Transverse colon (tissue), 4 donors: ENCODE data around the gene TTC31. TPM values are rescaled to one million over a fixed set of nuclear protein-coding genes. Genes with fewer than 3 reads are reported as not detected.
"Not testable (repeated sequence)": the region's sequence is repeated elsewhere in the genome, so short reads cannot be mapped to it uniquely, and the experiment has no call there.

Source experiments
- DNase-seq: peaks from one replicate; pipeline ENCODE4 v3.0.0-alpha.2; 2019
- H3K27ac ChIP-seq, 4 donors: fragments of 200-600 bp; sonication (generic); 2 replicates each; pipeline ENCODE4 v1.5.1; 2016 to 2018; ENCODE audit warnings: inconsistent platforms in 4 of 4
- H3K27me3 ChIP-seq: fragments of 200-600 bp; sonication (generic); 2 replicates; pipeline ENCODE4 v1.5.1; 2017; ENCODE audit warnings: inconsistent platforms
- H3K36me3 ChIP-seq, 4 donors: fragments of 200-600 bp; sonication (generic); 2 replicates each; pipeline ENCODE4 v1.5.1; 2017 to 2019; ENCODE audit warnings: inconsistent platforms in 4 of 4
- H3K4me1 ChIP-seq, 4 donors: fragments of 200-600 bp; sonication (generic); 2 replicates each; pipeline ENCODE4 v1.5.1; 2017 to 2020; ENCODE audit warnings: inconsistent platforms in 4 of 4
- H3K4me3 ChIP-seq, 4 donors: fragments of 200-600 bp; sonication (generic); 1 replicate in 1 of 4; 2 replicates in 3 of 4; pipeline versions ENCODE4 v1.5.1 to v1.6.1; 2017 to 2019; ENCODE audit warnings: inconsistent platforms in 4 of 4
- H3K9me3 ChIP-seq, 2 donors: fragments of 200-600 bp; sonication (generic); 2 replicates each; pipeline ENCODE4 v1.5.1; 2017 to 2019; ENCODE audit warnings: inconsistent platforms in 2 of 2
- EP300 ChIP-seq: sonication (generic); formaldehyde crosslinking; IDR thresholded peaks from one replicate; pipeline ENCODE4 v1.6.1; 2017; ENCODE audit warnings: antibody characterized with exemption, low read depth
- POLR2A ChIP-seq: fragments of 450-650 bp; IDR thresholded peaks from one replicate; pipeline ENCODE4 v1.6.1; 2016; ENCODE audit warnings: antibody characterized with exemption, mild to moderate bottlenecking, moderate library complexity
- POLR2AphosphoS5 ChIP-seq, 3 donors: sonication (generic); formaldehyde crosslinking; IDR thresholded peaks; one replicate each; pipeline ENCODE4 v1.6.1; 2016; ENCODE audit warnings: antibody characterized with exemption in 3 of 3
- whole genome bisulfite sequencing, 2 donors: methylation state at CpG; one replicate each; pipeline ENCODE4 v1.1.5; 2018; ENCODE audit warnings: low coverage in 1 of 2; 5-methylcytosine and 5-hydroxymethylcytosine counted together
- in situ Hi-C, 4 donors: fragments of 200-750 bp; cut with MboI; loops; one replicate each; pipeline versions ENCODE4 v1.15.0 to v1.15.1; 2017; ENCODE audit warnings: low sequenced_read_pairs in 3 of 4, low pct_ligation_motif_present in 1 of 4, low pct_unique_long_range_greater_than_20kb in 1 of 4
- intact Hi-C: fragments of 100-400 bp; cut with DNase I; formaldehyde crosslinking; loops from one replicate; pipeline ENCODE4 v1.15.1; 2023; ENCODE audit warnings: low total_unique reads
- total RNA-seq, 4 donors: library from RNA; depleted of rRNA; stranded (reverse); fragments of >200 nt; gene quantifications; one replicate each; pipeline ENCODE4 v1.1.0, GENCODE V29; 2016
- TF ChIP-seq, protein P1 (sequence below), 5 experiments: fragments of 200-600 bp in 3 of 5; fragments of 450-650 bp in 2 of 5; sonication (generic) in 3 of 5; IDR thresholded peaks; 1 replicate in 2 of 5; 2 replicates in 3 of 5; pipeline ENCODE4 v1.5.1; 2016 to 2017; ENCODE audit warnings: antibody characterized with exemption in 5 of 5, inconsistent platforms in 3 of 5, mild to moderate bottlenecking in 2 of 5, moderate library complexity in 1 of 5

The TTC31 gene
- total RNA-seq, 4 donors from 2014 or later = 16.9 to 36.0 (median 32.0) TPM

DNA sequence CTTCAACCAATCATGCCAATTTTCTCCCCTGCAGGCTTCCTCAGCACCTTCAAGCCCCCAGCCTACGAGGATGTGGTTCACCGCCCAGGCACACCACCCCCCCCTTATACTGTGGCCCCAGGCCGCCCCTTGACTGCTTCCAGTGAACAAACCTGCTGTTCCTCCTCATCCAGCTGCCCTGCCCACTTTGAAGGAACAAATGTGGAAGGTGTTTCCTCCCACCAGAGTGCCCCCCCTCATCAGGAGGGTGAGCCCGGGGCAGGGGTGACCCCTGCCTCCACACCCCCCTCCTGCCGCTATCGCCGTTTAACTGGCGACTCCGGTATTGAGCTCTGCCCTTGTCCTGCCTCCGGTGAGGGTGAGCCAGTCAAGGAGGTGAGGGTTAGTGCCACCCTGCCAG, 22.7 kb upstream of the TTC31 start:
- peaks cover 30 to 42% (median 35%) of the 10 kb centered on the region in 4 donors for H3K4me1 ChIP-seq
- DNase-seq, H3K27me3 ChIP-seq, in situ Hi-C loops, H3K4me3 ChIP-seq, H3K9me3 ChIP-seq, H3K27ac ChIP-seq, H3K36me3 ChIP-seq, intact Hi-C loops: not testable (repeated sequence)
- 72% methylated on average over 10 of the region's 10 CpGs; no CpG with 5 or more reads in 1 of the 2 donors for whole genome bisulfite sequencing, 2 donors

DNA sequence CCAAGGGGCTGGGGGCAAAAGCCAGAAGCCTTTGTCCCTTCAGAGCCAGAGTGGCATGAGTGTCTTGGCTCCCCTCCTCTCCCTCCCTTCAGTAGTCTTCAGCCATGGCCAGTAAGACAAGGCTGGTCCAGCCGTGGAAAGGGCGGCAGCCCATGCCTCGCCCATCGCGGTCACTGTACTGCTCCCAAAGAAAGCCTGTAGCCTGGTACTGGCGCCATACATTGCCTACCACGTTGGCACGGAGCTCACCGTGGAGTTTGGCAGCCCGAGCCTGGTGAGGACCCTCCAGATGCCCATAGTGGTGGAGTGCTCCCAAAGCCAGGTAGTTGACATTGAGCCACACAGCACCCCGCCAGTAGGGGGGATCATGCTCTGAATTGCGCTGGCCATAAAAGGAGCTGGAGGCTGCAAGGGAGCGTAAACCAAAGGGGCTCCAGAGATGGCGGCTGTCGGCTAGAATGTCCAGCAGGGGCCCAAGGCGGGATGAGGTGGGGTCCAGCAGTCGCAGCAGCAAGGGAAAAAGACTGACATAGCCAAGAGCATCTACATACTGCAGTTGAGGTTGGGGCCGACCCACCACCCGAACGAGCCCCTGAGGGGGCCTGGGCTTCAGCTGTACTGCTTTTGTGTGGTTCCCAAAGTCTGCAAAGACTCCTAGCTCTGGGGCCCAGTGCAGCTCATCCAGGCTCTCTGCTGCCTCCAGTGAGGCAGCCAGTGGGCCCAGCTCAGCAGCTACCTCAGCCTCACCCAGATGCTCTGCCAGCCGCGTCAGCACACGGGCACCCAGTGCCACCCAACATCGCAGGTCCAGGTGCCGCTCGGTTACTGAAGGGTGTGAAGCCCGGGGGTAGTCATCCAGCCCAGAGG, 21.5 kb upstream of the TTC31 start:
- Histone ChIP-seq H3K36me3 (no peaks in the 10 kb centered on the region), H3K4me3 (no peak overlapping the region), H3K27ac (no peak overlapping the region), H3K27me3 (no peaks in the 10 kb centered on the region), H3K4me1 (peaks cover 21 to 36% (median 30%) of the 10 kb centered on the region in 4 donors), H3K9me3 (no peaks in the 10 kb centered on the region)
- 89 to 100% methylated on average over 8 to 24 of the region's 27 CpGs for WGBS, 2 donors
- no peak for TF ChIP-seq POLR2AphosphoS5 (IDR thresholded peaks at IDR 0.05)
- TF ChIP-seq EP300 = no peak
- TF ChIP-seq, protein P1, sequence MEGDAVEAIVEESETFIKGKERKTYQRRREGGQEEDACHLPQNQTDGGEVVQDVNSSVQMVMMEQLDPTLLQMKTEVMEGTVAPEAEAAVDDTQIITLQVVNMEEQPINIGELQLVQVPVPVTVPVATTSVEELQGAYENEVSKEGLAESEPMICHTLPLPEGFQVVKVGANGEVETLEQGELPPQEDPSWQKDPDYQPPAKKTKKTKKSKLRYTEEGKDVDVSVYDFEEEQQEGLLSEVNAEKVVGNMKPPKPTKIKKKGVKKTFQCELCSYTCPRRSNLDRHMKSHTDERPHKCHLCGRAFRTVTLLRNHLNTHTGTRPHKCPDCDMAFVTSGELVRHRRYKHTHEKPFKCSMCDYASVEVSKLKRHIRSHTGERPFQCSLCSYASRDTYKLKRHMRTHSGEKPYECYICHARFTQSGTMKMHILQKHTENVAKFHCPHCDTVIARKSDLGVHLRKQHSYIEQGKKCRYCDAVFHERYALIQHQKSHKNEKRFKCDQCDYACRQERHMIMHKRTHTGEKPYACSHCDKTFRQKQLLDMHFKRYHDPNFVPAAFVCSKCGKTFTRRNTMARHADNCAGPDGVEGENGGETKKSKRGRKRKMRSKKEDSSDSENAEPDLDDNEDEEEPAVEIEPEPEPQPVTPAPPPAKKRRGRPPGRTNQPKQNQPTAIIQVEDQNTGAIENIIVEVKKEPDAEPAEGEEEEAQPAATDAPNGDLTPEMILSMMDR (IDR thresholded peaks at IDR 0.05) = no peak
- TF ChIP-seq POLR2A = no peak
- in situ Hi-C loops = no loop called here
- intact Hi-C loops = no loop called here
- no peak for DNase-seq

DNA sequence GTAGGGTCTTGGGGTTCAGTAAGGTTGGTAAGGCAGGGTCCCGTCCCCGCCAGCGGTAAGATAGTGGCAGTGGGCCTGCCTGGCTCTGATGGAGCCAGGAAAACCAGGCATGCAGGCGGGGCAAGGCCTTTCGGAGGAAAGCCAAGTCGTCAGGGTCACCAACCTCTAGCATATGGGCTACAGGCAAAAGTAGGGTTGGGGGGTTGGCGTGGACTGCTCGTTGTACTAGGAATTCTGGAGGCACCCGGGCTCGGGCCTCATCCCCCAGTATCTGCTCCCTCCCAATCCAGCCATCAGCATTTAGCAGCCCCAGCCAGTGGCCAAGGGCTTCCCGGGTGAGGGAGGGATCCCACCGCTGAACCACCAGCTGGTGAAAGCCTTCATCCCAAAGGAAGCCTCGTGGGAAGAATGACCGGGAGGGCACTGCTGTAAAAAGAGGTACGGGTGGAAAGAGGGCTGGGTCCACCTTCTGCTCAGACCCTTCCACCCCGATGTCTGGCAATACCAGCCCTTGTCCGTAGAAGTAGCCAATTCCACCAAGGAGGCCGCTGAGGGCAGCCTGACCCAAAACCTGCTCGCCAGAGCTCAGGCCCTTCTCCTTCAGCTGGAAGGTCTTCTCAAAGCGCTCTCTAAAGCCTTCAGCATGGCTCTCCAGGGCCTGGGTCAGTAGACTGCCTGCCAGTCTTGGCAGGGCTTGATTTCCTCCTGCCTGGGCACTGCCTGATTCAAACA, 20.7 kb upstream of the TTC31 start:
- no peak for TF ChIP-seq POLR2A
- TF ChIP-seq, protein P1 (IDR thresholded peaks at IDR 0.05) = no peak
- no peak for TF ChIP-seq EP300
- no peak for TF ChIP-seq POLR2AphosphoS5 (IDR thresholded peaks at IDR 0.05)
- Histone ChIP-seq H3K27ac (no peak overlapping the region), H3K36me3 (no peaks in the 10 kb centered on the region), H3K4me3 (no peak overlapping the region), H3K4me1 (peaks cover 13 to 28% (median 24%) of the 10 kb centered on the region in 4 donors), H3K27me3 (no peaks in the 10 kb centered on the region), H3K9me3 (no peaks in the 10 kb centered on the region)
- intact Hi-C loops = no loop called here
- DNase-seq = no peak
- 87% methylated on average over 15 of the region's 20 CpGs; no CpG with 5 or more reads in 1 of the 2 donors for WGBS, 2 donors
- in situ Hi-C loops = no loop called here

DNA sequence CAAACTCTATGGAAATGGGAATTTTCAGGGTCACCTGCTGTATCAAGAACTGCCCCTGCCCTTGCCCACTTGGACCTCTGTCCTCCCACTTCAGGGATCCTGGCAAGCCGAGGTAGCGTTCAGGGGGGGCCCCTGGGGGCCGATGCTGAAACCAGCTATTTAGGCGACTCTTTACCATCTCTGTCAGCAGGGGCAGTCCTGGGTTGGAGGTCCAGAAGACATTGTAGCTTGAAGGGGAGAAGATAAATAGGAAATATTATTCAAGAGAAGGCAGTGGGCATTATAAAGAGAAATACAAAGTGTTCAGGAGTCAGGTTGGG, 20.1 kb upstream of the TTC31 start:
- Histone ChIP-seq H3K36me3 (no peaks in the 10 kb centered on the region), H3K4me3 (no peak overlapping the region), H3K27me3 (no peaks in the 10 kb centered on the region), H3K4me1 (peaks cover 13 to 28% (median 23%) of the 10 kb centered on the region in 4 donors), H3K27ac (no peak overlapping the region), H3K9me3 (no peaks in the 10 kb centered on the region)
- intact Hi-C loops = no loop called here
- TF ChIP-seq, protein P1 (IDR thresholded peaks at IDR 0.05) = no peak
- no peak for TF ChIP-seq EP300
- TF ChIP-seq POLR2AphosphoS5 (IDR thresholded peaks at IDR 0.05) = no peak
- TF ChIP-seq POLR2A = no peak
- in situ Hi-C loops = no loop called here
- DNase-seq = no peak
- WGBS, 2 donors = 70 to 87% methylated on average over 4 of the region's 4 CpGs
